ENCODE measurements around the gene RGS19. TPM values are rescaled to one million over a fixed set of nuclear protein-coding genes. Genes with fewer than 3 reads are reported as not detected.

RGS19 gene
- total RNA-seq, 4 donors from 2014 or later = 15.6 to 44.5 (median 20.4) TPM

GRCh38 chr20:64105846-64106434 is 26.6 kb upstream of the RGS19 start:
- no peak for TF ChIP-seq CTCF (IDR thresholded peaks at IDR 0.05; ENCODE audit: low read depth)

GRCh38 chr20:64104667-64105451 is 25.5 kb upstream of the RGS19 start:
- TF ChIP-seq CTCF (IDR thresholded peaks at IDR 0.05; ENCODE audit: low read depth) = no peak

GRCh38 chr20:64103871-64104666 is 24.8 kb upstream of the RGS19 start:
- TF ChIP-seq CTCF (IDR thresholded peaks at IDR 0.05; ENCODE audit: low read depth) = no peak

- TF ChIP-seq CTCF (IDR thresholded peaks at IDR 0.05; ENCODE audit: low read depth) = no peak
Observed at GRCh38 chr20:64102647-64103354, 23.5 kb upstream of the RGS19 start.

- no peak for TF ChIP-seq CTCF (IDR thresholded peaks at IDR 0.05; ENCODE audit: low read depth)
Observed at GRCh38 chr20:64101731-64102621, 22.7 kb upstream of the RGS19 start.

- no peak for TF ChIP-seq CTCF (IDR thresholded peaks at IDR 0.05; ENCODE audit: low read depth)
Observed at GRCh38 chr20:64100946-64101688, 21.8 kb upstream of the RGS19 start.

Measured in subcutaneous adipose tissue (tissue), 4 donors.